GM18951 (cell line): ENCODE measurements around the gene SLC15A1.

Source experiments
- POLR2A ChIP-seq: IDR thresholded peaks from 4 replicates; pipeline ENCODE4 v1.6.1; 2011; ENCODE audit warnings: mild to moderate bottlenecking; ENCODE audit not compliant: insufficient read length, insufficient read depth; ENCODE audit errors: extremely low read depth
- in situ Hi-C: fragments of 300-500 bp; cut with MboI; formaldehyde crosslinking; loops from one replicate; pipeline ENCODE4 v1.12.0; 2022; ENCODE audit warnings: low sequenced_read_pairs, mixed read lengths, inconsistent platforms; ENCODE audit not compliant: unreplicated experiment

Gene SLC15A1

DNA sequence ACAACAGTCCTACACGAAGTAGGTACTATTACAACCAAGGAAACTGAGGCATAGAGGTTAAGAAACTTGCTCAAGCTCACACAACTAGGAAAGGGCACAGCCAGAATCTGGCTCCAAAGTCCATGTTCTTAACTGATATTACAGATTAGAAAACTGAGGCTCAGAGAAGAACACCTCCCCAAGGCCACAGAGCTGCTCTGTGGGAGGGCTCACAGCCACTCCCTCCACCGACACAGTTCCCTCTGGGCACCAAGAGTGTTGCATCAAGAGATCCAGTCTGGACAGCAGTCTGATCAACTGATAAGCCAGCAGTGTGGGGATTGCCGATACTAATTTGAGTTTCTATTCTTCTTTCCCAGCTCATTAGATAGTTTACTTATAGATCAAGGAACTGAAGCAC lies 29.5 kb downstream of the SLC15A1 start:
- TF ChIP-seq POLR2A, result no peak
- in situ Hi-C loops, result no loop called here

DNA sequence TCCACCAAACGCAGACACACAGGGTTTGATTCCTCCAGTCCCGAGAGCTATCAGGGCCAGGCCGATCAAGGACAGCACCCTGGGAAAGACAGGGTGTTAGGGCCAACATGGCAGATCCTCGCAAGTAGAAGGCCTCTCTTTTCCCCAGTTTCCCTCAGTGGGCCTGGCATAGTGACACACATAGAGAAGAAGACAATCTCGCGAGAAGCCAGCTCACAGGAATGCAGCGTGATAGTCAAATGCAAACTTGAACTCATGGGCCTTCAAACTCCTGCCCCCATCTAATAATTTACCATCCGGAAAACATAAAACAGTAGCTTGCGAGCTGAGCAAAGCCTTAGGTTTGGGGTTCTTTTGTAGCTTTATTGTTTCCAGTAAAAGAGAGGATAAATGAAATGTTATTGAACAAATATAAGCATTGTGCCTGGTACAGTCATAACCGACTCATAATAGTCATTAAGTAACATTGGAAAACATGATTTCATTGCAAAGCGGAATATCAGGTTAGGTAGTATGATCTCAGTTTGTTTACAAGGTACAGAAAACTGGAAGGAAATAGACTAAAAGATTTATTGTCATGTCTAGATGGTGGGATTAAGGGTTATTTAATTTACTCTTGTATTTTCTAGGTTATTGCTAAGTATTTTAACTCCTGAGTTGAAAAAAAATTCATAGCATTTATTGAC lies 30.5 kb downstream of the SLC15A1 start:
- TF ChIP-seq POLR2A, result no peak
- in situ Hi-C loops, result no loop called here

DNA sequence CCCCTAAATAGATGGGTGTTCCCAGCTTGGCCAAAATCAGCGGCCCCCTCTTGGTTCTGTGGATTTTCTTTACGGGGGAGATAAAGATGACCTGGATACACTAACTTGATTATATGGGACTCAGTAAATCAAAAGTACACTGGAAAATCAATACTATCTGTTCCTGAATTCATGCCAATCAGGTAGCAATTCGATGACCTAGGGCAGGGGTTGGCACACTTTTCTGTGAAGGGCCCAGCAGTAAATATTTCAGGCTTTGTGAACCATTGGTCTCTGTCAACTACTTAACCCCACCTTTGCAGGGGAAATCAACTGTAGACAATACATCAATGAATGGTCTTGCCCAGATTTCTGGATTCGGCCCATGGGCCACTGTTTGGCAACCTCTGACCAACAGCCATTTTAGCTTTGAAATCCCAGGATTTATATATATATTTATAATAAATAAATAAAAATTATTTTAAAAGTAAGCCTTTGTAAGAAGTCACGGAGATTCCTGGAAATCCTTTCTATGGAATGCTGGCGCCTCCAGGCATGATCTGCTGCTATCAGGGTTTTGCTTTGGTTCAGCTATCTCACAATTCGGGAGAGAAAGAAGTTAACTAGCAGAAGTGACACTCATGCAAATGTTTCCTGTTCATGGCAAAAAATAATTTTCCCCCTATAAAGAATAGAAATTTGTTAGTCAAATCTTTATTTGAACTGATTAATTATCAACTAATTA lies 32.8 kb downstream of the SLC15A1 start:
- TF ChIP-seq POLR2A, result no peak
- in situ Hi-C loops, result no loop called here

DNA sequence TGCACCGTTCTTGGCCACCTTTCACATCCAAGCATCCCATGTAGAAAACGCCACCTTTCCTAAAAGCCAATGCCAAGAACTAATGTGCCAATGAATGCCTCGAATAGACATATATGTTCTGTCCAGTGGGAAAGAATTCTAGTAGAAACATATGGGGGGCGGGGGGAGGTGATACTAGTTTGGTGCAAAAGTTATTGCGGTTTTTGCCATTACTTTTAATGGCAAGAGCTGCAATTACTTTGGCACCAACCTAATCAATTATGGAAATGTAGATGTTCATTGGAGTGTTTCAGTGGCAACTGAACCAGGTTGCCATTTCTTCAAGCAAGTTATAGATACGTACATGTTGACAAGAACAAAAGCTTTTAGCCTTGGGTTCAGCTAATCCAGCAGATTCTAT lies 34.6 kb downstream of the SLC15A1 start:
- TF ChIP-seq POLR2A, result no peak
- in situ Hi-C loops, result no loop called here

DNA sequence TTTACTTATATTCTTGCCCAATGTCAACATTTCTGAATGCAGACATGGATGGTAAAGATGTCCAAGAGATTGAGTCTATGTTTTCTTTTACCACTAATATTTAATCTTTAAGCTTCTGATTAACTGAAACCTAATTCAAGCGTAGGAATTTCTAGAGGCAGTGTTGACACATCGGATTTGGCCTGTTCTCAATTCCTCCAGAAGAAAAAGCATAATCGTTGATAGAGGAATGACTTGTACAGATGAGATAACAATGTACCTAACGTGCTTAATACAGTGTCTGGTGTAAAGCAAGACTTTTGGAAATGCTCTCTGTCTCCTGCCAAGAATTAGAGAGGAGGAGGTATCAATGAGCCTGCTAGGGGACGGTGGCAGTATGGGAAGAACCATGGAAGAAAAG lies 35.2 kb downstream of the SLC15A1 start:
- in situ Hi-C loops, result no loop called here
- TF ChIP-seq POLR2A, result no peak

DNA sequence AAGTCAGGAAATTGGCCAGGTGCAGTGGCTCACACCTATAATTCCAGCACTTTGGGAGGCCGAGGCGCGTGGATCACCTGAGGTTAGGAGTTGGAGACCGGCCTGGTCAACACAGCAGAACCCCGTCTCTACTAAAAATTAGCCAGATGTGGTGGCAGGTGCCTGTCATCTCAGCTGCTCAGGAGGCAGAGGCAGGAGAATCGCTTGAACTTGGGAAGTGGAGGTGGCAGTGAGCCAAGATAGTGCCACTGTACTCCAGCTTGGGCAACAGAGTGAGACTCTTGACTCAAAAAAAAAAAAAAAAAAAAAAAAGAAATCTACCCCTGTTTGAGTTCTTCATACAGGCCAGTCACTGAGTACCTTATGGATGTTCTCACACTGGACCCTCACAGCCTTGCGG lies 42.0 kb downstream of the SLC15A1 start:
- no peak for TF ChIP-seq POLR2A
- in situ Hi-C loops, result no loop called here

DNA sequence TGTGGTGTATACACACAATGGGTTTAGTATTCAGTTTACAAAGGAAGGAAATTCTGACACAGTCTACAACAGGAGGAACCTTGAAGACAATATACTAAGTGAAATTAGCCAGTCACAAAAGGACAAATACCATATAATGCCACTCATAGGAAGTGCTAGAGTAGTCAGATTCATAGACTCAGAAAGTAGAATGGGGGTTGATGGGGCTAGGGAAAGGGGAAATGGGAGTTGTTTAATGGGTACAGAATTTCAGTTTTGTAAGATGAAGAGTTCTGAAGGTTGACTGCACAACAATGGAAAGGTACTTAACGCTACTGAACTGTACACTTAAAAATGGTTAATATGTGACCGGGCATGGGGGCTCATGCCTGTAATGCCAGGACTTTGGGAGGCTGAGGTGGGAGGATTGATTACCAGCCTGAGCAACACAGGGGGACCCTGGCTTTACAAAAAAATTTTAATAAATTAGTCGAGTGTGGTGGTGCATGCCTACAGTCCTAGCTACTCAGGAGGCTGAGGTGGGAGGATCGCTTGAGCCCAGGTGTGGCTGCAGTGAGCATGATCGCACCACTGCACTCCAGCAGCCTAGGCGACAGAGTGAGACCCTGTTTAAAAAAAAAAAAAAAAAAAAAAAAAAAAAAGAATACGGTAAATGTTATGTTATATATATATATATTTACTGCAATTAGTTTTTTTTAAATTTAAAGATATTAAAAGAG lies 45.0 kb downstream of the SLC15A1 start:
- in situ Hi-C loops, result no loop called here
- TF ChIP-seq POLR2A, result no peak

DNA sequence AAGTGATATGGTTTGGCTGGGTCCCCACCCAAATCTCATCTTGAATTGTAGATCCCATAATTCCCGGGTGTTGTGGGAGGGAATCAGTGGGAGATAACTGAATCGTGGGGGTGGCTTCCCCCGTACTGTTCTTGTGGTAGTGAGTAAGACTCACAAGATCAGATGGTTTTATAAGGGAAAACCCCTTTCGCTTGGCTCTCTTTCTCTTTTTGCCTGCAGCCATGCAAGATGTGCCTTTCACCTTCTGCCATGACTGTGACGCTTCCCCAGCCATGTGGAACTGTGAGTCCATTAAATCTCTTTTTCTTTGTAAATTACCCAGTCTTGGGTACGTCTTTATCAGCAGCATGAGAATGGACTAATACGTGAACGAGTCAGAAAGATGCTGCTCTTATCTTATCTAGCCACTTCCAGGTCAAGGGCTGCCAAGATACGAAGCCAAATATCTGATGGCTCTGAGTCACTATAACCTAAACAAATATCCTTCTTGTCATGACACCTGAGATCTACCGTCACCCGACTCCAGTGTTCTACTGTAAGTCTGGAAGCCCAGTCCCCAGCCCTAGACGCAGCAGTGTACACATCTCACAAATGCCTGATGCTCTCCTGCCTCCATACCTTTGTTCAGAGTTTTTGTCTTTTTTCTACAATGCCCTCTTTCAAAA lies 45.9 kb downstream of the SLC15A1 start:
- in situ Hi-C loops, result no loop called here
- no peak for TF ChIP-seq POLR2A

DNA sequence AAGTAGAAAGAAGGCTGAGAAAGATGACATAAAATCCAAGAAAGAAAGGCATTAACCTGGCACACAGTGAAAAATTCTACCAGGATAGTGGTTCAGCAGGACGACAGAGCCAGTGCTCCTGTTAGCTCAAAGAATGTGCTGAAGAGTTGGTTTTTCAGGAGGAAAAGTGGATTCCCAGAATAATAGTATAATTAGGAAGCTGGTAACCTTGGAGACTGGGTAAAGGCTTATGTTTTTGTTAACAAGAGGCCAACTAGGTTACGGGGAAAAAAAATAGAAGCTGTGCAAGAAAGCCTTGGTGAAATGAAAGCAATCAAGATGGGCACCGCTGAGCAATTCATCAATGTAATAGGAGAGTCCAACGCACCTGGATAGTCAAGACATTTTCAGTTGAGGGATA lies 54.7 kb downstream of the SLC15A1 start:
- TF ChIP-seq POLR2A, result no peak
- in situ Hi-C loops, result no loop called here

DNA sequence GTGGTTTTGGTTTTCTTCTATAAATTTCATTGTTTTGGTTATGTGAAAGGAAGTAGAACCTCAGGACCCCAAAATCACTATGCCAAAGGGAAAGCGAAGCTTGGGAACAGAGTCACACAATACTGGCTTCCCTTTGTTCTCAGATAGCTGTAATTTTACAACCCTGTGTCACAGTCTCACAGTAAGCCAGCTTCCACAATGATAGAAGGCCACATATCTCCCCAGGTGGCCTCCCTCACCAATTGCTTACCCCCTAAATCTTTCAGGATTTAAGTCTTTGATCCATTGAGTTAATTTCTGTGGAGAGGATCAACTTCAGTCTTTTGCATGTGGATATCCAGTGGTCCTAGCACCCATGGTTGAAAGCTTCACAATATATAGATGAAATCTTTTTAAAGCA lies 58.7 kb downstream of the SLC15A1 start:
- no peak for TF ChIP-seq POLR2A
- in situ Hi-C loops, result no loop called here

DNA sequence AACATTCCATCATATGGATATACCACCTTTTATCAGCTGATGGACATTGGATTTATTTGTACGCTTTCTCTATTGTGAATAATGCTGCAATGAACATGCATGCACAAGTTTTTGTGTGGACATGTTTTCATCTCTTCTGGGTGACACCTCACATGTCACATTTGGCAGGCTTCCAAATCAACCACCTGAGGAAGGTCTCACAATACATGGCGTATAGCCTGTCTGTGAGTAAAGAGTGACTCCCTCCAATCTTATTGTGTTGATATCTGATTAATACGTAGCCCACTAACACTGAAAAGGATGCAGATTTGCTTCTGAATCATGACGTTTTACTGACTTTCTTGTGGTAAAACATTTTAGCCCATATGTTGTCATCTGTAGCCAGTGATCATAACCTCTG lies 61.1 kb downstream of the SLC15A1 start:
- in situ Hi-C loops, result no loop called here
- TF ChIP-seq POLR2A, result no peak

DNA sequence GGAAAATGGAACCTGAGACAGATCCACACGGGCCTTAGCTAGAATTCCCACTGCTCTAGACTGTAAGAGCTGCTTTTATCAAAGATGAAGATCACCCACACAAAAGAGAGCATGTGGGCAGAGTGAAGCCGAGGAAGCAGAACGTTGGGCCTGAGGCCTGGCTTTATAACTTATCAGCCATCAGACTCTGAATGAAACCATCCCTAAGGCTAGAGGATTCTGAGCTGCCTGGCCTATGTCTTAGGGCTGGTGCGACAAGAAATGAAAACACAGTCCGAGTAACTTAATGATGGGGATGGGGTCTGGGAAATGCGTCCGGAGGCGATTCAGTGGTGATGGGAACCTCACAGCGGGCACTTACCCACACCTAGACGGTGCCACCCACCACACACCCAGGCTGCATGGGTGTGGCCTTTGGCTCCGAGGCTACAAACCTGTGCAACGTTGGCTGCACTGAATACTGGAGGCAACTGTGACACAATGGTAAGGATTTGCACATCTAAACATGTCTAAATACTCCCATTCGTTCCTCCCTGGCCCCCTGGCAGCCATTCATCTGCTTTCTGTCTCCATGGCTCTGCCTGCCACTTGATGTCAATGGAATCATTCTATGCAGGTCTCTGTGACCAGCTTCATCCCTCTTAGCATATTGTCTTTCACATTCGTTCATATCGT lies 62.0 kb downstream of the SLC15A1 start:
- TF ChIP-seq POLR2A, result no peak
- in situ Hi-C loops, result no loop called here
